OCI-LY7 (cell line): Measurements from ENCODE around the gene ALDH1L2. TPM values are rescaled to one million over a fixed set of nuclear protein-coding genes. Genes with fewer than 3 reads are reported as not detected.

ENCODE experiments used
- BruUV-seq: library from RNA; stranded (reverse); fragments of 400-500 nt; replicated peaks from 2 replicates; lab custom pipeline; 2021; lab: Mats Ljungman, UMichigan
- CTCF ChIA-PET: fragments of 300-600 bp; sonication (Branson Sonifier 250); formaldehyde crosslinking; loops from one replicate; lab custom pipeline; 2022; ENCODE audit warnings: antibody characterized with exemption; ENCODE audit not compliant: unreplicated experiment; lab: Charles Lee
- POLR2A ChIA-PET: fragments of 300-600 bp; sonication (Branson Sonifier 250); formaldehyde crosslinking; loops from one replicate; lab custom pipeline; 2022; ENCODE audit warnings: antibody characterized with exemption; lab: Charles Lee
- DNase-seq: peaks from one replicate; pipeline ENCODE4 v3.0.0-alpha.2; 2015; ENCODE audit warnings: low spot score
- H2AFZ ChIP-seq: fragments of 200-600 bp; sonication (generic), shearing (Covaris generic); 2 replicates; pipeline ENCODE4 v1.6.1; 2014; ENCODE audit warnings: mild to moderate bottlenecking, antibody characterized with exemption, low read length, moderate library complexity
- H3K27ac ChIP-seq: fragments of 200-600 bp; sonication (generic); 2 replicates; pipeline ENCODE4 v1.5.1; 2014; ENCODE audit warnings: mixed run types, low read depth, mild to moderate bottlenecking, moderate library complexity, low read length, inconsistent platforms; ENCODE audit not compliant: poor library complexity, severe bottlenecking
- H3K36me3 ChIP-seq: fragments of 200-600 bp; sonication (generic); 2 replicates; pipeline ENCODE4 v1.6.1; 2014; ENCODE audit warnings: mild to moderate bottlenecking, antibody characterized with exemption, low read length, moderate library complexity, mixed read lengths; ENCODE audit not compliant: insufficient read depth
- H3K4me1 ChIP-seq: fragments of 200-600 bp; sonication (generic); 2 replicates; pipeline ENCODE4 v1.5.1; 2014; ENCODE audit warnings: mild to moderate bottlenecking, low read length; ENCODE audit not compliant: insufficient read depth, poor library complexity, severe bottlenecking
- H3K4me2 ChIP-seq: fragments of 200-600 bp; sonication (generic); 2 replicates; pipeline ENCODE4 v1.6.1; 2014; ENCODE audit warnings: mild to moderate bottlenecking, low read length
- H3K4me3 ChIP-seq: fragments of 200-600 bp; sonication (generic); 2 replicates; pipeline ENCODE4 v1.5.1; 2014; ENCODE audit warnings: mild to moderate bottlenecking, low read depth, low read length; ENCODE audit not compliant: poor library complexity, severe bottlenecking
- H3K79me2 ChIP-seq: fragments of 200-600 bp; sonication (generic); 2 replicates; pipeline ENCODE4 v1.6.1; 2016; ENCODE audit warnings: low read depth, mild to moderate bottlenecking, low read length, moderate library complexity, mixed read lengths; ENCODE audit not compliant: insufficient read depth
- H3K9me2 ChIP-seq: fragments of 200-600 bp; sonication (generic); 2 replicates; pipeline ENCODE4 v1.6.1; 2016; ENCODE audit warnings: mild to moderate bottlenecking, low read length, mixed read lengths; ENCODE audit not compliant: insufficient read depth
- H3K9me3 ChIP-seq: fragments of 200-600 bp; sonication (generic); 2 replicates; pipeline ENCODE4 v1.6.1; 2014; ENCODE audit warnings: mild to moderate bottlenecking, mixed run types, low read length, mixed read lengths
- H4K20me1 ChIP-seq: fragments of 200-600 bp; sonication (generic); 2 replicates; pipeline ENCODE4 v1.6.1; 2014; ENCODE audit warnings: mild to moderate bottlenecking, antibody characterized with exemption, low read length, moderate library complexity, mixed read lengths; ENCODE audit not compliant: insufficient read depth
- EZH2phosphoT487 ChIP-seq: fragments of 200-600 bp; sonication (generic); IDR thresholded peaks from 2 replicates; pipeline ENCODE4 v1.6.1; 2018; ENCODE audit warnings: low read depth, borderline replicate concordance, mild to moderate bottlenecking, mixed run types, antibody characterized with exemption, low read length, moderate library complexity, mixed read lengths
- intact Hi-C: fragments of 100-400 bp; cut with micrococcal nuclease; formaldehyde crosslinking; loops from one replicate; pipeline ENCODE4 v1.10.0; 2022; ENCODE audit not compliant: unreplicated experiment
- total RNA-seq, 2 experiments: library from RNA; depleted of rRNA in 1 of 2; stranded (reverse); fragments of >200 nt in 1 of 2; shearing (Covaris generic) in 1 of 2; gene quantifications; 2 replicates each; pipeline ENCODE4 v1.2.3, GENCODE V29; 2014 to 2022
- TF ChIP-seq, protein P1 (sequence below): fragments of 200-600 bp; sonication (generic); conservative IDR thresholded peaks from 2 replicates; pipeline ENCODE4 v1.5.1; 2014; ENCODE audit warnings: mild to moderate bottlenecking, antibody characterized with exemption, low read length, moderate library complexity, mixed read lengths

The ALDH1L2 gene
- total RNA-seq, 2 experiments from 2014 or later, result 0.25 TPM; not detected in 1

DNA sequence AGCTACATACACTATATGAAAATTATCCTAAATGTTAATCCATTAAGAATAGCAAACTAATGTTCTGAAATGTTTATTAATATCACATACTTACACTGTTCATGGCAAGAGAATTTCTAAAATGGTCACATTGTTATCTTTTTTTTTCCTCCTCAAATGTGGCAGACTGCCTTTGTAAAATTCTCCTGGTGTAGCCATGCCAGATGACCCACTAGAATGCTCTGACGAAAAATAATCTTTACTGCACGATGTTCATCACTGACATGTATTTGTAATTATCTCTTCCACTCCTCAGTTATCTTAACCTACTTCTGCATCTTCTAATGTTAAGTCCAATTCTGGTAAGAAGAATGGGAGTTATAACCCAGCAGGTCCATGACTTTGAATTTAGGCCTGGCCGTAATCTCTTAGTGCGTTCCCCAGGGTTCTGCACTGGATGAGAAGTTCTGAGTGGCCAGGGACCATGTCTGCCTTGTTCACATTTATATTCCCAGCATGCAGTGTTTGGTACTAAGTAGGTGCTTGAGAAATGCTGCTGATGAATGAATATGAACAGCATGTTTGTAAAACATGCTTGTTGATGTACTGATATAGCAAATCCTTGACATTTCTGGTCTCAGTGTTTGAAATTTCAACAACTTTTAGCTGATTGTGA is 51.4 kb downstream of the ALDH1L2 start:
- no peak overlapping the region for H3K4me3 ChIP-seq
- no peak overlapping the region for H3K4me2 ChIP-seq
- no peaks in the 10 kb centered on the region for H3K79me2 ChIP-seq
- TF ChIP-seq, protein P1, sequence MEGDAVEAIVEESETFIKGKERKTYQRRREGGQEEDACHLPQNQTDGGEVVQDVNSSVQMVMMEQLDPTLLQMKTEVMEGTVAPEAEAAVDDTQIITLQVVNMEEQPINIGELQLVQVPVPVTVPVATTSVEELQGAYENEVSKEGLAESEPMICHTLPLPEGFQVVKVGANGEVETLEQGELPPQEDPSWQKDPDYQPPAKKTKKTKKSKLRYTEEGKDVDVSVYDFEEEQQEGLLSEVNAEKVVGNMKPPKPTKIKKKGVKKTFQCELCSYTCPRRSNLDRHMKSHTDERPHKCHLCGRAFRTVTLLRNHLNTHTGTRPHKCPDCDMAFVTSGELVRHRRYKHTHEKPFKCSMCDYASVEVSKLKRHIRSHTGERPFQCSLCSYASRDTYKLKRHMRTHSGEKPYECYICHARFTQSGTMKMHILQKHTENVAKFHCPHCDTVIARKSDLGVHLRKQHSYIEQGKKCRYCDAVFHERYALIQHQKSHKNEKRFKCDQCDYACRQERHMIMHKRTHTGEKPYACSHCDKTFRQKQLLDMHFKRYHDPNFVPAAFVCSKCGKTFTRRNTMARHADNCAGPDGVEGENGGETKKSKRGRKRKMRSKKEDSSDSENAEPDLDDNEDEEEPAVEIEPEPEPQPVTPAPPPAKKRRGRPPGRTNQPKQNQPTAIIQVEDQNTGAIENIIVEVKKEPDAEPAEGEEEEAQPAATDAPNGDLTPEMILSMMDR, result no peak
- no peak for TF ChIP-seq EZH2phosphoT487
- no peaks in the 10 kb centered on the region for H3K9me3 ChIP-seq
- H3K4me1 ChIP-seq, result peaks cover 26% of the 10 kb centered on the region
- intact Hi-C loops, result no loop called here
- no peak overlapping the region for H2AFZ ChIP-seq
- DNase-seq, result no peak
- no TSS peak for BruUV-seq
- H3K27ac ChIP-seq, result no peak overlapping the region
- H4K20me1 ChIP-seq, result no peaks in the 10 kb centered on the region
- CTCF ChIA-PET, result interaction anchor here (0.6 kb wide), 1 partner anchor 814 kb away, joined by 3 read pairs; no protein-coding TSS in a partner anchor
- POLR2A ChIA-PET, result interaction anchor here (0.7 to 1.3 kb wide), 3 partner anchors 45 to 199 kb away, joined by 3 to 7 read pairs (median 4); no protein-coding TSS in a partner anchor
- no peaks in the 10 kb centered on the region for H3K36me3 ChIP-seq
- H3K9me2 ChIP-seq, result no peaks in the 10 kb centered on the region

DNA sequence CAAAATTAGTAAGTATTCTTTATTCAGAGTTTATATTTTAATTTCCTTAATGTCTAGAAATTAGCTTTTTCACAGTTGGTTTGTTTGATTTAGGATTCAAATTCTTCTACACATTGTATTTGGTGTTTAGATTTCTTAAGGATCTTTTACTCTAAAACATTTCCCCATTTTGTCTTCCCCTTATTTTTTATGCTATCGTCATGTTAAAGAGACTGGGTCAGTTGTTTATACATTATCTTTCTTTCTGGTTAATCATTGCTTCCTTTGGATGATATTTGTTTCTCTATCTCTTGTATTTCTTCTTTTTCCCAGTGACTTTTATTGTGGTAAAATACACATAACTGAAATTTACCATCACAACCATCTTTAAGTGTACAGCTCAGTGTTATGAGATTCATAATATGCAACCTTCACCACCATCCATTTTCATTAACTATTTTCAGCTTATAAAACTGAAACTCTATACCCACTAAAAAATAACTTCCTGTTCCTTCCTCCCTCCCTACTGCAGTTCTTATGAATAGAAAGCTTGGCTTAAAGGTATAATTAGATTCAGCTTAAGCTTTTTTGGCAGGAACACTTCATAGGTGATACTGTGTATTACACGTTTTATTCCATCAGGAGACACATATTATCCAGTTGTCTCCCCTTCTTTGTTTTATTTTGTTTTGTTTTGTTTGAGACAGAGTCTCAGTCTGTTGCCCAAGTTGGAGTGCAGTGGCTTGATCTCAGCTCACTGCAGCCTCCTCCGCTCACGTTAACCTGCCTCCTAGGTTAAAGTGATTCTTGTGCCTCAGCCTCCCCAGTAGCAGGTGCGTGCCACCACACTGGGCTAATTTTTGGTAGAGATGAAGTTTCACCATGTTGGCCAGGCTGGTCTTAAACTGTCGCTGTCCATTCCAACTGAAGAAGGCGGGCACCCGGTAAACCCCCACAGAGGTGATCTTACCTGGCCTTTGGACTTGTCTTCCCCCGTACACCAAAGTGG is 53.1 kb downstream of the ALDH1L2 start:
- no peaks in the 10 kb centered on the region for H3K36me3 ChIP-seq
- no peaks in the 10 kb centered on the region for H3K79me2 ChIP-seq
- CTCF ChIA-PET, result no interaction called here
- H4K20me1 ChIP-seq, result no peaks in the 10 kb centered on the region
- H3K27ac ChIP-seq, result peak overlapping the region; percentile 18
- BruUV-seq, result no TSS peak
- TF ChIP-seq EZH2phosphoT487, result no peak
- TF ChIP-seq, protein P1, result no peak
- intact Hi-C loops, result no loop called here
- H2AFZ ChIP-seq, result peak overlapping the region; percentile 38; the same call in 1 of the 2 replicates
- peaks cover 22% of the 10 kb centered on the region for H3K4me1 ChIP-seq
- peak overlapping the region; percentile 8 for H3K4me3 ChIP-seq
- DNase-seq, result peak; percentile 25
- peak overlapping the region; percentile 57 for H3K4me2 ChIP-seq
- POLR2A ChIA-PET, result interaction anchor here (0.6 to 1.5 kb wide), 5 partner anchors 9 to 332 kb away, joined by 3 read pairs; no protein-coding TSS in a partner anchor
- no peaks in the 10 kb centered on the region for H3K9me3 ChIP-seq
- H3K9me2 ChIP-seq, result no peaks in the 10 kb centered on the region
